ENCODE results near the gene RBM17. TPM values are rescaled to one million over a fixed set of nuclear protein-coding genes. Genes with fewer than 3 reads are reported as not detected.

RBM17 gene
- total RNA-seq, 1 experiment from 2014 or later, result 28.4 TPM

- no peaks in the 10 kb centered on the region for H3K9me2 ChIP-seq (replicated peaks; ENCODE audit: low read length)
- CTCF ChIA-PET, result no interaction called here
- DNase-seq (no peak), ATAC-seq (no peak)
- H3K4me1 ChIP-seq (ENCODE audit: insufficient read depth, low read length), result no peaks in the 10 kb centered on the region; the same call in 1 of the 2 replicates
- H2AFZ ChIP-seq (ENCODE audit: low read length), result no peak overlapping the region
- no peaks in the 10 kb centered on the region for H3K9me3 ChIP-seq (ENCODE audit: low read length)
- TF ChIP-seq CTCF (conservative IDR thresholded peaks at IDR 0.05; ENCODE audit: low read depth, low read length), result no peak
- no peak for TF ChIP-seq EZH2 (IDR thresholded peaks at IDR 0.05; ENCODE audit: low read length, unreplicated experiment)
- TF ChIP-seq EZH2phosphoT487 (IDR thresholded peaks at IDR 0.05; ENCODE audit: borderline replicate concordance, low read length), result no peak
- H4K20me1 ChIP-seq (ENCODE audit: low read length), result peaks cover under 1% of the 10 kb centered on the region; the same call in 1 of the 2 replicates
- H3K4me3 ChIP-seq (ENCODE audit: low read length), result no peak overlapping the region
- no peaks in the 10 kb centered on the region; the same call in 1 of the 2 replicates for H3K36me3 ChIP-seq (ENCODE audit: low read depth, low read length)
- intact Hi-C loops (cut with micrococcal nuclease), result no loop called here
- BruUV-seq (replicated peaks), result no TSS peak
- no peaks in the 10 kb centered on the region for H3K27me3 ChIP-seq (ENCODE audit: low read length)
- peaks cover 59% of the 10 kb centered on the region for H3K79me2 ChIP-seq (ENCODE audit: low read length)
- POLR2A ChIA-PET (ENCODE audit: unreplicated experiment), result no interaction called here
- no peak overlapping the region for H3K27ac ChIP-seq (ENCODE audit: low read length)
- no peak overlapping the region for H3K9ac ChIP-seq (ENCODE audit: low read length)
- H3F3A ChIP-seq (ENCODE audit: low read length, unreplicated experiment), result no peaks in the 10 kb centered on the region
- H3K4me2 ChIP-seq (ENCODE audit: low read length), result no peak overlapping the region
These were observed 8.2 kb downstream of the RBM17 start for GRCh38 chr10:6097063-6097462.

GRCh38 chr10:6098156-6098555, 9.3 kb downstream of the RBM17 start:
- no peaks in the 10 kb centered on the region for H3K9me2 ChIP-seq (replicated peaks; ENCODE audit: low read length)
- ATAC-seq (no peak), DNase-seq (no peak)
- H2AFZ ChIP-seq (ENCODE audit: low read length), result no peak overlapping the region
- POLR2A ChIA-PET (ENCODE audit: unreplicated experiment), result no interaction called here
- no peaks in the 10 kb centered on the region for H3K9me3 ChIP-seq (ENCODE audit: low read length)
- BruUV-seq (replicated peaks), result no TSS peak
- H3K4me3 ChIP-seq (ENCODE audit: low read length), result no peak overlapping the region
- H3K4me1 ChIP-seq (ENCODE audit: insufficient read depth, low read length), result no peaks in the 10 kb centered on the region
- H3K27ac ChIP-seq (ENCODE audit: low read length), result no peak overlapping the region
- H3K9ac ChIP-seq (ENCODE audit: low read length), result no peak overlapping the region
- no peak overlapping the region for H3K4me2 ChIP-seq (ENCODE audit: low read length)
- H3F3A ChIP-seq (ENCODE audit: low read length, unreplicated experiment), result no peaks in the 10 kb centered on the region
- intact Hi-C loops (cut with micrococcal nuclease), result no loop called here
- no peaks in the 10 kb centered on the region; the same call in 1 of the 2 replicates for H3K36me3 ChIP-seq (ENCODE audit: low read depth, low read length)
- no peaks in the 10 kb centered on the region; the same call in 1 of the 2 replicates for H4K20me1 ChIP-seq (ENCODE audit: low read length)
- H3K27me3 ChIP-seq (ENCODE audit: low read length), result no peaks in the 10 kb centered on the region
- TF ChIP-seq EZH2 (IDR thresholded peaks at IDR 0.05; ENCODE audit: low read length, unreplicated experiment), result no peak
- TF ChIP-seq EZH2phosphoT487 (IDR thresholded peaks at IDR 0.05; ENCODE audit: borderline replicate concordance, low read length), result no peak
- CTCF ChIA-PET, result no interaction called here
- H3K79me2 ChIP-seq (ENCODE audit: low read length), result peaks cover 49% of the 10 kb centered on the region

GRCh38 chr10:6100370-6100769, 11.5 kb downstream of the RBM17 start:
- Histone ChIP-seq H3K9me2 (replicated peaks; ENCODE audit: low read length) (no peaks in the 10 kb centered on the region), H3K4me1 (ENCODE audit: insufficient read depth, low read length) (no peaks in the 10 kb centered on the region), H3K4me3 (ENCODE audit: low read length) (no peak overlapping the region), H3K27me3 (ENCODE audit: low read length) (no peaks in the 10 kb centered on the region), H3K27ac (ENCODE audit: low read length) (no peak overlapping the region), H3K36me3 (ENCODE audit: low read depth, low read length) (no peaks in the 10 kb centered on the region; the same call in 1 of the 2 replicates), H4K20me1 (ENCODE audit: low read length) (no peaks in the 10 kb centered on the region; the same call in 1 of the 2 replicates), H3K9me3 (ENCODE audit: low read length) (no peaks in the 10 kb centered on the region), H3K4me2 (ENCODE audit: low read length) (no peak overlapping the region), H3K79me2 (ENCODE audit: low read length) (peaks cover 26% of the 10 kb centered on the region), H2AFZ (ENCODE audit: low read length) (no peak overlapping the region), H3K9ac (ENCODE audit: low read length) (no peak overlapping the region), H3F3A (ENCODE audit: low read length, unreplicated experiment) (no peaks in the 10 kb centered on the region)
- ChIA-PET CTCF (interaction anchor here (0.6 kb wide), 1 partner anchor 183 kb away, joined by 3 read pairs; no protein-coding TSS in a partner anchor), POLR2A (ENCODE audit: unreplicated experiment) (no interaction called here)
- DNase-seq, result no peak
- no peak for TF ChIP-seq CTCF (conservative IDR thresholded peaks at IDR 0.05; ENCODE audit: low read depth, low read length)
- no peak for TF ChIP-seq EZH2phosphoT487 (IDR thresholded peaks at IDR 0.05; ENCODE audit: borderline replicate concordance, low read length)
- no peak for TF ChIP-seq EZH2 (IDR thresholded peaks at IDR 0.05; ENCODE audit: low read length, unreplicated experiment)
- ATAC-seq, result no peak
- no TSS peak for BruUV-seq (replicated peaks)
- intact Hi-C loops (cut with micrococcal nuclease), result no loop called here

Measured in PC-3 (cell line).